Mucosa of descending colon (tissue), 3 donors: ENCODE measurements around the gene MCCC1. TPM values are rescaled to one million over a fixed set of nuclear protein-coding genes. Genes with fewer than 3 reads are reported as not detected.
A peak's percentile ranks its signal among the peaks of the same experiment; 100 is the strongest.

Experiments
- ATAC-seq: fragments of 200-7000 bp; cut with Tn5 transposase; one replicate; pipeline ENCODE4 v1.9.1; 2020; ENCODE audit warnings: mild to moderate bottlenecking, moderate library complexity
- DNase-seq, 3 donors: peaks; one replicate each; pipeline ENCODE4 v3.0.0-alpha.2; 2020
- H3K36me3 ChIP-seq: fragments of 200-600 bp; one replicate; pipeline ENCODE4 v1.8.0; 2021; ENCODE audit warnings: low read depth, mild to moderate bottlenecking
- H3K4me1 ChIP-seq: fragments of 200-600 bp; one replicate; pipeline ENCODE4 v1.8.0; 2021; ENCODE audit warnings: low read depth, mild to moderate bottlenecking
- H3K4me3 ChIP-seq: fragments of 200-600 bp; one replicate; pipeline ENCODE4 v1.8.0; 2021; ENCODE audit warnings: mild to moderate bottlenecking
- H3K9me3 ChIP-seq: fragments of 200-600 bp; one replicate; pipeline ENCODE4 v1.8.0; 2021; ENCODE audit warnings: mild to moderate bottlenecking
- intact Hi-C, 2 donors: fragments of 100-400 bp; cut with DNase I in 1 of 2; cut with micrococcal nuclease in 1 of 2; formaldehyde crosslinking; loops; one replicate each; pipeline versions ENCODE4 v1.11.0 to v1.11.1; 2022; cut with DNase I, micrococcal nuclease
- total RNA-seq, 3 donors: library from RNA; stranded (reverse); fragmentation: NEBNext Ultra II Directional in 2 of 3; extraction: Animal tissue kit (Norgen Biotek cat#: 25700) in 2 of 3; gene quantifications; one replicate each; pipeline versions ENCODE4 v1.2.1 to v1.2.4, GENCODE V29; 2021 to 2023
- TF ChIP-seq, protein P1 (sequence below): fragments of 200-600 bp; IDR thresholded peaks from one replicate; pipeline ENCODE4 v1.8.0; 2022; ENCODE audit warnings: antibody characterized with exemption, mild to moderate bottlenecking
- donor health status: DM: no; HTN: no; CAD: no; lungs with moderate emphysema.
- donor health status: DM: no; HTN: no; CAD: no.
- donor health status: DM: no; HTN: yes; CAD: no.

Gene MCCC1
- total RNA-seq, 3 donors from 2014 or later, result 28.1 to 36.5 (median 32.8) TPM

DNA sequence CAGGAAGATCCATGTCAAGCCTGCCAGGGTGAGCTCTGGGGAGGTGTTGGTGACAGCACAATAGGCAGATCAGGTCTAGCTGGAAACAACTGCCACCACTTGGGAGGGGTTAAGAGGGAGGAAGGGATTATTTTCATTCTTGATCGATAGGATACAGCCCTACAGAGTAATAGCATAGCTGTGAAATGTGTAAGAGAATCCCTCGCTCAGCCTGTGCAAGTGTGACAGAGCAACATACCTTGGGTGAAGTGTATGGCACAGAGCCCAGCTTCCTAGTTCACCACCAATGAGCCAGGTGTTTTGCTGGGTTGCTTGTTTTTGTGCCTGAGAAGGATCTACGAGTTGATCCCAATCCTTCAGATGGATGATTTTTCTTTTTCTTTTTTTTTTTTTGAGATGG lies 109.7 kb downstream of the MCCC1 start:
- Histone ChIP-seq H3K36me3 (no peaks in the 10 kb centered on the region), H3K4me1 (no peaks in the 10 kb centered on the region), H3K4me3 (no peak overlapping the region), H3K9me3 (no peaks in the 10 kb centered on the region)
- intact Hi-C loops, result no loop called here
- DNase-seq (no peak), ATAC-seq (no peak)
- TF ChIP-seq, protein P1, sequence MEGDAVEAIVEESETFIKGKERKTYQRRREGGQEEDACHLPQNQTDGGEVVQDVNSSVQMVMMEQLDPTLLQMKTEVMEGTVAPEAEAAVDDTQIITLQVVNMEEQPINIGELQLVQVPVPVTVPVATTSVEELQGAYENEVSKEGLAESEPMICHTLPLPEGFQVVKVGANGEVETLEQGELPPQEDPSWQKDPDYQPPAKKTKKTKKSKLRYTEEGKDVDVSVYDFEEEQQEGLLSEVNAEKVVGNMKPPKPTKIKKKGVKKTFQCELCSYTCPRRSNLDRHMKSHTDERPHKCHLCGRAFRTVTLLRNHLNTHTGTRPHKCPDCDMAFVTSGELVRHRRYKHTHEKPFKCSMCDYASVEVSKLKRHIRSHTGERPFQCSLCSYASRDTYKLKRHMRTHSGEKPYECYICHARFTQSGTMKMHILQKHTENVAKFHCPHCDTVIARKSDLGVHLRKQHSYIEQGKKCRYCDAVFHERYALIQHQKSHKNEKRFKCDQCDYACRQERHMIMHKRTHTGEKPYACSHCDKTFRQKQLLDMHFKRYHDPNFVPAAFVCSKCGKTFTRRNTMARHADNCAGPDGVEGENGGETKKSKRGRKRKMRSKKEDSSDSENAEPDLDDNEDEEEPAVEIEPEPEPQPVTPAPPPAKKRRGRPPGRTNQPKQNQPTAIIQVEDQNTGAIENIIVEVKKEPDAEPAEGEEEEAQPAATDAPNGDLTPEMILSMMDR, result no peak

- no peak for DNase-seq
- no peak for ATAC-seq
- TF ChIP-seq, protein P1, result no peak
- Histone ChIP-seq H3K4me1 (no peaks in the 10 kb centered on the region), H3K9me3 (no peaks in the 10 kb centered on the region), H3K4me3 (no peak overlapping the region), H3K36me3 (no peaks in the 10 kb centered on the region)
- intact Hi-C loops, result no loop called here
Measured at GRCh38 chr3:182986021-182986420, 113.3 kb downstream of the MCCC1 start.

- Histone ChIP-seq H3K9me3 (no peaks in the 10 kb centered on the region), H3K4me3 (no peak overlapping the region), H3K36me3 (no peaks in the 10 kb centered on the region), H3K4me1 (peaks cover 4% of the 10 kb centered on the region)
- no peak for DNase-seq
- TF ChIP-seq, protein P1, result no peak
- ATAC-seq, result no peak
- intact Hi-C loops, result no loop called here
Measured at GRCh38 chr3:182983876-182984275, 115.4 kb downstream of the MCCC1 start.

GRCh38 chr3:182981038-182981380 lies 118.3 kb downstream of the MCCC1 start:
- Histone ChIP-seq H3K36me3 (no peaks in the 10 kb centered on the region), H3K9me3 (no peaks in the 10 kb centered on the region), H3K4me3 (no peak overlapping the region), H3K4me1 (peaks cover 11% of the 10 kb centered on the region)
- TF ChIP-seq, protein P1, result no peak
- intact Hi-C loops, result no loop called here
- peak; percentile 23 to 62 (median 33) for DNase-seq
- no peak for ATAC-seq

DNA sequence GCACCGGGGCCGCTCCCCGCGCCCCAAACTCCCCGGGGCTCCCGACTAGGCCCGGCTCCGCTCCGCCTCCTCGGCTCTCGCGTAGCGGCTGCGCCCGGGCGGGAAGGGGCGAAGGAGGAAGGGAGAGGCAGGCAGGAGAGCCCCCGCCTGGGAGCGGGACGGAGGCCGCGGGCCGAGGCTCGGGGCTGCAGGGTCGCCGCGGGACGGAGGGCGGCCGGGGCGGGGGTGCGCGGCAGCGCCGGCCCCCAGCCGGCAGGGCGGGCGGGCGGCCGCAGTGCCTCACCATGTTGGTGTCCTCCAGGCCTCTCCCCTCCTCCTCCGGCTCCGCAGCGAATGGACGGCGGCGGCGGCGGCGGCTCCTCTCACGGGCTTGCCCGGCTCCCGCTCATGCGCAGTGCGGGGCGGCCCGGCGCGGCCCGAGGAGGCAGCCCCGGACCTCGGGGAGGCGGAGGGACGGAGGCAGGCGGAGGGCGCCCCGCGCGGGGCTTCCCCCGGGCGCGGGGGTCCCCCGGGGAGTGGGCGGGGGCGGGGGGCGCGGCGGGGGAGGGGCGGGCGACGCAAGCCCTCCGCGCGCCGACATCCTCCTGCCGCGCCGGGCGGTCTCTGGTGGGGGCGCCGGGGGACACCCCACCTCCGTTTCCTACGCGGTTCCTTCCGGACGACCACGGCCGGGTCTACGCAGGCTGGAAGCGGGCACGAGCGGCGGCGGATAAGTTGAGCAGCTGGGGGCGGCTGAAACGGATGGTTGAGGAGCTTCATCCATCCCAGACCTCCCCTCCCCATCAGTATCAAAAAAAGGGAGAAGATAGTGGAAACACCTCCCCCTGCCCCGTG lies 118.9 kb downstream of the MCCC1 start, which contains the start of gene DCUN1D1:
Gene DCUN1D1 (minus strand): TSS at position 335 of the 834 bp plus-strand sequence. CDS start 49 bp downstream, at position 286.
- peak within 1 kb of the TSS; percentile 88 for H3K4me3 ChIP-seq
- H3K9me3 ChIP-seq, result no peaks in the 10 kb centered on the region
- intact Hi-C loops, result no loop called here
- TF ChIP-seq, protein P1, result no peak
- DNase-seq (peak; percentile 90 to 94 (median 93)), ATAC-seq (peak; percentile 97)
- H3K36me3 ChIP-seq, result no peaks in the 10 kb centered on the region
- H3K4me1 ChIP-seq, result peaks cover 11% of the 10 kb centered on the region
